Stomach (tissue), 4 donors: ENCODE measurements around the gene AGAP1.

Source experiments
- CTCF ChIP-seq, 7 experiments: fragments of 450-650 bp in 4 of 7; fragments of 200-600 bp in 3 of 7; sonication (generic) in 3 of 7; IDR thresholded peaks; one replicate each; pipeline ENCODE4 v1.5.1; 2016 to 2019; ENCODE audit warnings: antibody characterized with exemption in 7 of 7, control low read depth in 2 of 7, mild to moderate bottlenecking in 1 of 7
- EP300 ChIP-seq: sonication (generic); formaldehyde crosslinking; IDR thresholded peaks from one replicate; pipeline ENCODE4 v1.6.1; 2017; ENCODE audit warnings: antibody characterized with exemption
- POLR2A ChIP-seq, 4 donors: fragments of 450-650 bp; IDR thresholded peaks; one replicate each; pipeline ENCODE4 v1.6.1; 2016; ENCODE audit warnings: antibody characterized with exemption in 4 of 4, control low read depth in 2 of 4, mild to moderate bottlenecking in 1 of 4, moderate library complexity in 1 of 4
- POLR2AphosphoS5 ChIP-seq, 3 donors: sonication (generic); formaldehyde crosslinking; IDR thresholded peaks; one replicate each; pipeline ENCODE4 v1.6.1; 2016; ENCODE audit warnings: antibody characterized with exemption in 3 of 3

GRCh38 chr2:236133410-236134012, 639.7 kb downstream of the AGAP1 start:
- TF ChIP-seq POLR2AphosphoS5 (IDR thresholded peaks at IDR 0.05) (no peak), CTCF (IDR thresholded peaks at IDR 0.05) (no peak), POLR2A (IDR thresholded peaks at IDR 0.05) (no peak), EP300 (no peak)
